Vagina (tissue), 2 donors: Measurements from ENCODE around the gene ASIC1.

Source experiments
- CTCF ChIP-seq, 3 experiments: fragments of 450-650 bp in 2 of 3; fragments of 200-600 bp in 1 of 3; sonication (generic) in 1 of 3; IDR thresholded peaks; one replicate each; pipeline ENCODE4 v1.5.1; 2017 to 2019; ENCODE audit warnings: antibody characterized with exemption in 3 of 3, mild to moderate bottlenecking in 2 of 3, moderate library complexity in 2 of 3
- POLR2A ChIP-seq, 2 donors: fragments of 450-650 bp; IDR thresholded peaks; one replicate each; pipeline ENCODE4 v1.6.1; 2017; ENCODE audit warnings: antibody characterized with exemption in 2 of 2, mild to moderate bottlenecking in 2 of 2, moderate library complexity in 2 of 2
- POLR2AphosphoS5 ChIP-seq, 2 donors: sonication (generic); formaldehyde crosslinking; IDR thresholded peaks; one replicate each; pipeline ENCODE4 v1.9.0; 2017; ENCODE audit warnings: antibody characterized with exemption in 2 of 2, mild to moderate bottlenecking in 2 of 2, low read depth in 1 of 2; ENCODE audit not compliant: insufficient read depth in 1 of 2

- TF ChIP-seq POLR2A (IDR thresholded peaks at IDR 0.05) (no peak), CTCF (IDR thresholded peaks at IDR 0.05) (no peak), POLR2AphosphoS5 (IDR thresholded peaks at IDR 0.05; ENCODE audit: insufficient read depth in 1 of 2, low read depth in 1 of 2) (no peak)
Measured at GRCh38 chr12:50083301-50083700, 25.9 kb downstream of the ASIC1 start.
